ENCODE results near the gene SAMD11. TPM values are rescaled to one million over a fixed set of nuclear protein-coding genes. Genes with fewer than 3 reads are reported as not detected.

Gene SAMD11
- total and polyA plus RNA-seq, 2 of the 8 experiments (the other 6 are each of a cell fraction or from before 2014, with no cell fraction given), result 0.18 to 0.30 TPM

GRCh38 chr1:905071-905749 lies 18.5 kb upstream of the SAMD11 start (continued):
- no peak for TF ChIP-seq CHD7 (IDR thresholded peaks at IDR 0.05; ENCODE audit: insufficient replicate concordance, low read length)
- TF ChIP-seq KDM4A (IDR thresholded peaks at IDR 0.05; ENCODE audit: low read depth, low read length, severe bottlenecking), result peak; percentile 36
- TF ChIP-seq RNF2 (IDR thresholded peaks at IDR 0.05; ENCODE audit: borderline replicate concordance, low read depth, low read length, missing control alignments, poor library complexity, severe bottlenecking), result peak; percentile 27
- TF ChIP-seq EZH2 (IDR thresholded peaks at IDR 0.05; ENCODE audit: low read depth, low read length, severe bottlenecking), result peak; percentile 69
- TF ChIP-seq MAX (IDR thresholded peaks at IDR 0.05), result peak; percentile 70
- 0 out of 2 replicates have a peak, but pooled peaks have one; percentile 33 for TF ChIP-seq RBBP5 (IDR thresholded peaks at IDR 0.05; ENCODE audit: borderline replicate concordance, low read depth, low read length)
- peak; percentile 79 for TF ChIP-seq E2F6 (IDR thresholded peaks at IDR 0.05)
- peak; percentile 77 for TF ChIP-seq SUZ12 (IDR thresholded peaks at IDR 0.05; ENCODE audit: low read length)
